Effector memory CD8-positive, alpha-beta T cell (primary cell): ENCODE measurements around the gene TES.

Experiments
- ATAC-seq: fragments of 150-1000 bp; cut with Tn5 transposase; replicated peaks from 2 replicates; pipeline ENCODE4 v1.10.0; 2021; ENCODE audit warnings: mild to moderate bottlenecking, moderate library complexity
- DNase-seq, 3 experiments: peaks; one replicate each; pipeline ENCODE4 v3.0.0; 2021
- H3K27ac Mint-ChIP-seq, 2 donors: one replicate each; pipeline ENCODE4 v1.8.0; 2022; ENCODE audit warnings: mild to moderate bottlenecking in 2 of 2, mixed read lengths in 2 of 2, moderate library complexity in 2 of 2
- H3K27me3 Mint-ChIP-seq, 2 donors: one replicate each; pipeline ENCODE4 v1.8.0; 2022; ENCODE audit warnings: mixed read lengths in 2 of 2
- H3K36me3 Mint-ChIP-seq: one replicate; pipeline ENCODE4 v1.8.0; 2022; ENCODE audit warnings: mild to moderate bottlenecking, moderate library complexity, mixed read lengths; ENCODE audit not compliant: insufficient read depth
- H3K4me1 Mint-ChIP-seq, 2 donors: one replicate each; pipeline ENCODE4 v1.8.0; 2022; ENCODE audit warnings: low read depth in 2 of 2, mixed read lengths in 2 of 2
- H3K4me3 Mint-ChIP-seq, 2 donors: one replicate each; pipeline ENCODE4 v1.8.0; 2022; ENCODE audit warnings: mild to moderate bottlenecking in 2 of 2, mixed read lengths in 2 of 2, moderate library complexity in 2 of 2
- H3K9me3 Mint-ChIP-seq, 2 donors: one replicate each; pipeline ENCODE4 v1.8.0; 2022; ENCODE audit warnings: mixed read lengths in 2 of 2

TES gene

DNA sequence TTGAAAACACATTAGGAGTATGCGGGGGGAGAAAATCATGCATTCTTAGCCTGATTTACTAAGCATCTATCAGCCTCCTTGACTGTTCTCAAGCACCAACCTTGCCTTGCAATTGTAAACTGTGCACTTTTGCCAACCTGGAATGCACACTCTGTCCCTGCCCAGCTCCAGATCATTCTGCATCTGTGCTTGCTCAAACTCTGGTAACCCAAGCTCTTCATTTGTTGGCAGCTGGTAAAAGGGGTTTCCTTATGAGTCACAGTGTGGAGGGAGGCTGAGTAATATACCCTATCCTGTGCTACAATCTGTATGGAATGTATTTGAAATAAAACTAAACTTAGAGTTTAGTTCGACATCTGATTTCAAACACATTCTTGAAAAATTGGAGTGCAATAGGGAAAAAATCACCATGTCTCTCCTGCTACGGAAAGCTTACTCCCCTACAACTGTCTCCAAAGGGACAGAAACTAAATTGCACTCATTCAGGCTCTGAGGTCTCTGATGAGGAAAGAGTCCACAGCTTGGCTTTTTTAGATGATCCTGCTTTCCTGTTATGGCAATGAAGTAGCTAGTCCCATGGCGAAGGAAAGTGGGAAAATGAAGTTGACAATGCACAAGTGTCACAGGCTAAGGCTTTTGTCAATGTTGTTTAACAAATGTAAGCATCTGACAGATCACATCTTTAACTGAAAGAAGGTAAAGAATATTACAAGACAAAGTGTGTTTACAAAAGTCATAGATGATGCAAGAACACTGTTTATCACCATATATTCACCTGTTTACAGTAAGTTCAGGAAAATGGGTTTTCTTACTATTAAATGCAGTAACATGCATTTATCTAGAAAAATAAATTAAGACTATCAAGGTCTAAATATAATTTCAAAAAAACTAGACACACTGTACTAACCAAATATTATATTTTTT, 61.9 kb downstream of the TES start:
- ATAC-seq (no peak), DNase-seq (no peak)
- Mint-ChIP-seq H3K4me1 (no peaks in the 10 kb centered on the region), H3K4me3 (no peak overlapping the region), H3K27ac (no peak overlapping the region), H3K36me3 (no peaks in the 10 kb centered on the region), H3K9me3 (no peaks in the 10 kb centered on the region), H3K27me3 (peaks cover 31% of the 10 kb centered on the region in 2 donors)

DNA sequence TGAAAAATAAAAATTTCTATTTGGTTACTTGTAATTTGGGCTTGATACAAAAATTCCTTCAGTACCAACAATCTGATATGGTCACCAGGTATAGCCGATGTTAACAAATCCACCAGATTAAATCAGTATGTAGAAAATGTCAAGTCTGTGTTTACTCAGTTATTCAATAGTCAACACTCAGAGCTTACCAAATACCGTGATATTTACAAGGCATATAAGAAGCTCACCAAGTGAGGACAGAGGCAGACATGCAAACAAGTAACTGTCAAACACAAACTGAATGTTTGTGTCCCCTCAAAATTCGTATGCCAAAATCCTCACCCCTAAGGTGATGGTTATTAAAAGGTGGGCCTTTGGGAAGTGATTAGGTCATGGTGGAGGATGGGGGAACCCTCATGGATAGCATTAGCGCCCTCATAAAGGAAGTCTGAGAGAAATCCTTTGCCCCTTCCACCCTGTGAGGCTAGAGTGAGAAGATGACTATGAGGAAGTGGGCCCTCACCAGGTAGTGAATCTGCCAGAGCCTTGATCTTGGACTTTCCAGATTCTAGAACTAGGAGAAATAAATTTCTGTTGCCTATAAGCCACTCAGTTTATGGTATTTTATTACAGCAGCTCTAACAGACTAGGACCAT, 63.1 kb downstream of the TES start:
- DNase-seq (no peak), ATAC-seq (no peak)
- Mint-ChIP-seq H3K36me3 (no peaks in the 10 kb centered on the region), H3K27ac (no peak overlapping the region), H3K9me3 (no peaks in the 10 kb centered on the region), H3K4me1 (no peaks in the 10 kb centered on the region), H3K27me3 (peaks cover 35 to 37% of the 10 kb centered on the region in 2 donors), H3K4me3 (no peak overlapping the region)

DNA sequence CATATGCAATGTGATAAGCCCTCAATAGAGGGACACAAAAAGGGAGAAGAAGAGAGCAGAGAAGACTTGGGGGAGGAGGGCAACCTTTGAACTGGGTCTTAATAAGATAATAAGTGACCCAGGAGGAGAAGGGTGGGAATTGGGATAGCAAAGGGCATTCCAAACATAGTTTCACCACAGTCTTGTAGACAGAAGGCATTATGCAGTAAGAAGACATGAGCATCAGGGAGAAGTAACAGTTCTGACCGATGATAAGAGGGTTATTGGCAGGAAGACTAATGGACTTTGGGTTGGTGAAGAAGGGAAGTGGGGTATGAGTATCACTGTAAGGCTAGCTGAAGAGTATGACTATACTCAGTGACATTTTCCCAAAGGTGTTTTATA, 63.6 kb downstream of the TES start:
- H3K9me3 Mint-ChIP-seq = no peaks in the 10 kb centered on the region
- H3K27ac Mint-ChIP-seq = no peak overlapping the region
- no peak overlapping the region for H3K4me3 Mint-ChIP-seq
- no peak for DNase-seq
- no peaks in the 10 kb centered on the region for H3K36me3 Mint-ChIP-seq
- H3K4me1 Mint-ChIP-seq = no peaks in the 10 kb centered on the region
- no peak for ATAC-seq
- H3K27me3 Mint-ChIP-seq = peaks cover 30 to 34% of the 10 kb centered on the region in 2 donors

DNA sequence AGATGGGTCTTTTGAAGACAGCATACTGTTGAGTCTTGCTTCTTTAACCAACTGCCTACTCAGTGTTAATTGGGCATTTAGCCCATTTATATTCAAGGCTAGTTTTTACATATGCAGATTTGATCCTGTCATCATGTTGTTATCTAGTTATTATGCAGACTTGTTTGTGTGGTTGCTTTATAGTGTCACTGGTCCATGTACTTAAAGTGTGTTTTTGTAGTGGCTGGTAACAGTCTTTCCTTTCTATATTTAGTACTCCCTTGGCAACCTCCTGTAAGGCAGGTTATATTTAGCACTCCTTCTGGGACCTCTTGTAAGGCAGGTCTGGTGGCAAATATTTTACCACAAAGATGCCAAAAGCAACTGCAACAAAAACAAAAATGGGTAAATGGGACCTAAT, 66.7 kb downstream of the TES start:
- peaks cover 30 to 37% of the 10 kb centered on the region in 2 donors for H3K27me3 Mint-ChIP-seq
- H3K4me1 Mint-ChIP-seq = no peaks in the 10 kb centered on the region
- no peak for DNase-seq
- H3K4me3 Mint-ChIP-seq = no peak overlapping the region
- no peaks in the 10 kb centered on the region for H3K36me3 Mint-ChIP-seq
- no peak overlapping the region for H3K27ac Mint-ChIP-seq
- no peaks in the 10 kb centered on the region for H3K9me3 Mint-ChIP-seq
- ATAC-seq = no peak

DNA sequence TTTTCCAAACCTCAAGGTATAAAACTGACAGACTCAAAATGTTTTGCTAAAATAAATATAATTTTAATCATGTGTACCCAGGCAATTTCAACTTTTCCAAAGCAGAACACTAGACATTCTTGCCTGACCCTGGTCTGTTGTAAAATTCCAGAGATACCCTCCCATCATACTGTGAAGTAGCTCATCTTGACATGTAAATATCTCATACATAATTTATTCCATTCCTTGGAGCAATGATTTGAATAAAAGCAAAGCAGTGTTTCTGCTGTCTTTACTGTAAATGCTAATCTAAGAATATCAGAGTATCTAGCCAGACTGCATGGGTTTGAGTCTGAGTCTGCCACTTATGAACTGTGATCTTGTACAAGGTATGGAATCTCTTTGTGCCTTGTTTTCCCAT, 68.9 kb downstream of the TES start:
- no peaks in the 10 kb centered on the region for H3K36me3 Mint-ChIP-seq

DNA sequence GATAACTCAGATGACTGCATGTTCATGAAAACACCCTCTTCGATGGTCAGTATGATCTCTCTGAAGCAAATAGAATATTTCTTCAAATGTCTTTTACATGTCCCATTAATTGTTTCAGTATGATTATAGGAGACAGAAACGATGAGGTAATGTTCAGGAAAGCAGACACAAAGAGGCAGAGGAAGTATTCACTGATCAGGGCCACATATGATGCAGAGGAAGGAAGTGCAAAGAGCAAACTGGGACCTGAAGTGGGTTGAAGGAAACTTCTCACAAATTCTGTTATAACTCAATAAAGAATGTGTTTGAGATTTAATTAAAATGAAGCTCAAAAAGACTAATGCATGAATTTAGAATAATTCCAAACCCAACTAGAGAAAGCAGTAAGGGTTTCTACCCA, 70.5 kb downstream of the TES start:
- no peak for ATAC-seq
- Mint-ChIP-seq H3K4me3 (no peak overlapping the region), H3K4me1 (no peaks in the 10 kb centered on the region), H3K27ac (no peak overlapping the region), H3K27me3 (peaks cover 23 to 33% of the 10 kb centered on the region in 2 donors), H3K36me3 (no peaks in the 10 kb centered on the region), H3K9me3 (no peaks in the 10 kb centered on the region)
- no peak for DNase-seq

More for the DNA sequence above, 68.9 kb downstream of the TES start:
- H3K27ac Mint-ChIP-seq = no peak overlapping the region
- H3K4me3 Mint-ChIP-seq = no peak overlapping the region
- peaks cover 23 to 37% of the 10 kb centered on the region in 2 donors for H3K27me3 Mint-ChIP-seq
- ATAC-seq (no peak), DNase-seq (no peak)
- H3K4me1 Mint-ChIP-seq = no peaks in the 10 kb centered on the region
- H3K9me3 Mint-ChIP-seq = no peaks in the 10 kb centered on the region

DNA sequence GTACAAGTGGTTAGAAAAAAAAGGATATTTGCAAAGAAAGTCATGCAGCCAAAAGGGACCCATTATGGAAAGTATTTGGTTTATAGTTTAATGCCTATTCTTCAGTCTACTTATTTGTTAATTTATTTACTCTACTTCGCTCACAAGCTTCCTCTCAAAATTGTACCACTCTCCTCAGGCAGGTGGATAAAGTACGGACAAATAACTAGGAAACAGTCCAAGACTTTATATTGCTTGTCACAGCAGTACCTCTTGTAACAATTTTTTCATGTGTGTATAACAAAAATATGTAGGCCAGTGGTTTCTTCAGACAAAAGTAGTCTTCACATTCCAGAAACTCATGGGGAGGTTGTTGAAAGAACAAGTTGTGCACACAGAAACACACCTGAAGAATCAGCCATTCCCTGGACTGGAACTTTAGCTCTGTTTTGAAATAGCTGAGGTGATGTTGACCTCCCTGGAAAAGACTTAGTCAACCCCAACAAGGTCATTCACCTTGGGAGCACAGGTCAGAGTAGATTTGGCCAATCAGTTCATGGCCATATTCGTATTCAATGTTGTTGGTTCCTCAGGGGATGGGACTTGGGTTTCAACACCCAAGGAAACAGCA, 73.4 kb downstream of the TES start:
- peaks cover 0 to 2% of the 10 kb centered on the region in 2 donors for H3K4me1 Mint-ChIP-seq
- no peak overlapping the region for H3K4me3 Mint-ChIP-seq
- H3K36me3 Mint-ChIP-seq = no peaks in the 10 kb centered on the region
- H3K9me3 Mint-ChIP-seq = no peaks in the 10 kb centered on the region
- H3K27ac Mint-ChIP-seq = no peak overlapping the region
- ATAC-seq (no peak), DNase-seq (no peak)
- H3K27me3 Mint-ChIP-seq = peaks cover 9 to 14% of the 10 kb centered on the region in 2 donors

DNA sequence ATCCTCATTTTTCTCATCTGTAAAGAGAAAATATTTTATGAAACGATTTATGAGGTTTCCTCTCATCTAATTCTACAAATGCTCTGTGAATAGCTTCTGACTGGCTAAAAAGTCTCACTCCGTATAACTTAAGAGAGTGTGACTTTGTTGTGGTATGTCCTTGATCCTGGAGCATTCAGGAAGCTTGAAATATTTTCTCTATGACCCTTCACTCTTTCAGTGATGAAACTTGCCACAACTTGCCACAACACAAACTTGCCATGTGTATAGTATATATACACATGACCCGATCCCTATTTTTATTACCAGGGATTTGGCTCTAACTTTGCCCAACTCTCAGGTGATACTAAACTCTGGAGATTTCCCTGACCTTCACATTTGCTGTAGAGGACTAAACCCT, 74.1 kb downstream of the TES start:
- ATAC-seq (no peak), DNase-seq (no peak)
- Mint-ChIP-seq H3K9me3 (no peaks in the 10 kb centered on the region), H3K36me3 (no peaks in the 10 kb centered on the region), H3K27me3 (peaks cover 9 to 14% of the 10 kb centered on the region in 2 donors), H3K27ac (no peak overlapping the region), H3K4me1 (peaks cover 0 to 2% of the 10 kb centered on the region in 2 donors), H3K4me3 (no peak overlapping the region)

DNA sequence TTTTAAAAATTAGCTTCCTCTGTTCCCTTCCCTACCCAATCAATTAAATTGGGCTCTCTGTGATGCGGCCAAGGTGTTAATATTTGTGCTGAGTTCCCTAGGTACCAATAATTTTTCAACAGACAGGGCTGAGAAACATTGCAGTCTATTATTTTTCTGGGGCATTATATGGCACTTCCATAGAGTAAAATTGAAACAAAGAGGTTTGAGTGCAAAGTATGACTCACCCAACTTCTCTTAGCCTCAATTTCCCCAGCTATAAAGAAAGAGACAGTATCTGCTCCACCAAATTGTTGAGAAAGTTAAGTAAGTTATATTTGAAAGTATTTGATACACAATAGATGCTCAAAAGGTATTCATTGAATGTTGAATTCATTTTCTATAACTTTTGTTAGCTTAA, 74.9 kb downstream of the TES start:
- Mint-ChIP-seq H3K4me1 (peaks cover 0 to 2% of the 10 kb centered on the region in 2 donors), H3K9me3 (no peaks in the 10 kb centered on the region), H3K27me3 (peaks cover 9 to 14% of the 10 kb centered on the region in 2 donors), H3K4me3 (no peak overlapping the region), H3K27ac (no peak overlapping the region), H3K36me3 (no peaks in the 10 kb centered on the region)
- DNase-seq (no peak), ATAC-seq (no peak)

DNA sequence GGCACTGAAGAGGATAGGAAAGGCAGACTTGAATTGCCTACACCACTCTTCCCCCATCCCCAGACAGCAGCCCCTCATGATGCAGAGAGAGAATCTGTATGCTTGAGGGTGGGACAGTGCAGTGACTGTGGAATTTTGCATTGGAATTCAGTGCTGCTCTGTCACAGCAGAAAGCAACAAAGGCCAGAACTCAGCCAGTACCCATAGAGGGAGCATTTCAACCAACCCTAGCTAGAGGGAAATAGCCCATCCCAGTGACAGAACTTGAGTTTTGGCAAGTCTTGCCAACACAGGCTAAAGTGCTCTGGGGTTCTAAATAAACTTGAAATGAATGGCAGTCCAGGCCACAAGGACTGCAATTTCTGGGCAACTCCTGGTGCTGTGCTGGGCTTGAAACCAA, 80.4 kb downstream of the TES start:
- no peak for ATAC-seq
- peaks cover 2 to 6% of the 10 kb centered on the region in 2 donors for H3K9me3 Mint-ChIP-seq
- H3K27me3 Mint-ChIP-seq = peaks cover 43 to 50% of the 10 kb centered on the region in 2 donors
- no peaks in the 10 kb centered on the region for H3K36me3 Mint-ChIP-seq
- H3K4me3 Mint-ChIP-seq = no peak overlapping the region
- no peak for DNase-seq
- H3K27ac Mint-ChIP-seq = no peak overlapping the region
- H3K4me1 Mint-ChIP-seq = peaks cover 0 to 2% of the 10 kb centered on the region in 2 donors

DNA sequence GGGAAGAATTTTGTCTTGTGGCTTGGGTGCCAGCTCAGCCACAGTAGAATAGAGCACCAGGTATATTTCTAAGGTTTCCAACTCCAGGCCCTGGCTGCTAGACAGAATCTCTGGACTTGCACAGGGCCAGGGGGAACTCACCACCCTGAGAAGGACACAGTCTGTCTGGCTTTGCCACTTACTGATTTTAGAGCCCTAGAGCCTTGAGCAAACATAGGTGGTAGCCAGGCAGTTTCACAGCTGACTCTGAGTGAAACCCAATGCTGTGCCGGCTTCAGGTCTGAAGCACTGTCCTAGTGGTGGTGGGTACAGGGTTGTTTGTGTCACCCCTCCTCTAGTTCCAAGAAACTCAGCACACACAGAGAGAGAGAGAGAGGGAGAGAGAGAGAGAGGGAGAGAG, 81.6 kb downstream of the TES start:
- Mint-ChIP-seq H3K36me3 (no peaks in the 10 kb centered on the region), H3K4me3 (no peak overlapping the region), H3K27ac (no peak overlapping the region), H3K9me3 (peaks cover 2 to 6% of the 10 kb centered on the region in 2 donors), H3K27me3 (peaks cover 38 to 52% of the 10 kb centered on the region in 2 donors), H3K4me1 (peaks cover 0 to 2% of the 10 kb centered on the region in 2 donors)
- DNase-seq = no peak
- no peak for ATAC-seq

DNA sequence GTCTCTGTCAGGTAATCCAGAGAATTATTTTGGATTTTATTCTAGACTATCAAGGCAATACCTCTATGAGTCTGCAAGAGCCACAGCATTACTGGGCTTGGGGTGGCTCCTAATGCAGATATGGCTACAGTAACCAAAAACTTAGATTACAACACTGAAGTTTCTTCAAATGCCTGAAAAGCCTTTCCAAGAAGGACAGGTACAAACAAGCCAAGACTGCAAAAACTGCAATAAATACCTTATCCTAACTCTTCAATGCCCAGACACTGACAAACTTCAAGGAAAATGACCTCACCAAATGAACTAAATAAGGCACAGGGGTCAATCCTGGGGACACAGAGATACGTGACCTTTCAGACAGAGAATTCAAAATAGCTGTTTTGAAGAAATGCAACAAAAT, 82.0 kb downstream of the TES start:
- no peak overlapping the region for H3K27ac Mint-ChIP-seq
- peaks cover 36 to 55% of the 10 kb centered on the region in 2 donors for H3K27me3 Mint-ChIP-seq
- no peak for DNase-seq
- H3K9me3 Mint-ChIP-seq = peaks cover 2 to 6% of the 10 kb centered on the region in 2 donors
- no peak overlapping the region for H3K4me3 Mint-ChIP-seq
- no peak for ATAC-seq
- no peaks in the 10 kb centered on the region for H3K36me3 Mint-ChIP-seq
- H3K4me1 Mint-ChIP-seq = peaks cover 0 to 2% of the 10 kb centered on the region in 2 donors

DNA sequence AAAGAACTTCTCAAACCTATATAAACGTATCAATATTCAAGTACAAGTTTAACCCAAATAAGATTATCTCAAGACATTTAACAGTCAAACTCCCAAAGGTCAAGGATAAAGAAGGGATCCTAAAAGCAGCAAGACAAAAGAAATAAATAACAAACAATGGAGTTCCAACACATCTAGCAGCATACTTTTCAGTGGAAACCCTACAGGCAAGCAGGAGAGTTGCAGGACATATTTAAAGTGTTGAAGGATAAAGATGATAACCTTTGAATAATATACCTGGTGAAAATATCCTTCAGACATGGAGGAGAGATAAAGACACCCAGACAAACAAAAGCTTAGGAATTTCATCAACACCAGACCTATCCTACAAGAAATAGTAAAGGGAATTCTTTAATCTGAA, 82.8 kb downstream of the TES start:
- Mint-ChIP-seq H3K4me3 (no peak overlapping the region), H3K4me1 (no peaks in the 10 kb centered on the region), H3K27me3 (peaks cover 36 to 55% of the 10 kb centered on the region in 2 donors), H3K27ac (no peak overlapping the region), H3K36me3 (no peaks in the 10 kb centered on the region), H3K9me3 (peaks cover 2 to 6% of the 10 kb centered on the region in 2 donors)
- ATAC-seq = no peak
- no peak for DNase-seq
